DMS153 treated with DMSO at 0.1 percent for 48 hours (cell line): Measurements from ENCODE around the gene ASB11.
A peak's percentile ranks its signal among the peaks of the same experiment; 100 is the strongest.
"Not testable (repeated sequence)": the region's sequence is repeated elsewhere in the genome, so short reads cannot be mapped to it uniquely, and the experiment has no call there.

Source experiments
- DNase-seq: peaks from one replicate; lab custom pipeline; 2025; ENCODE audit not compliant: unreplicated experiment; lab: John Stamatoyannopoulos, UW

Gene ASB11

GRCh38 chrX:15310117-15310516, 5.3 kb downstream of the ASB11 start:
- peak; percentile 59 for DNase-seq

- DNase-seq: not testable (repeated sequence)
Observed at GRCh38 chrX:15305899-15306298, 9.5 kb downstream of the ASB11 start.

GRCh38 chrX:15301924-15302323, 13.5 kb downstream of the ASB11 start:
- DNase-seq: no peak

GRCh38 chrX:15299941-15300851, 15.2 kb downstream of the ASB11 start:
- no peak for DNase-seq

GRCh38 chrX:15298780-15299179, 16.7 kb downstream of the ASB11 start:
- DNase-seq: no peak

- no peak for DNase-seq
Observed at GRCh38 chrX:15298201-15298600, 17.2 kb downstream of the ASB11 start.

- no peak for DNase-seq
Observed at GRCh38 chrX:15293451-15293850, 22.0 kb downstream of the ASB11 start.

GRCh38 chrX:15292861-15293260, 22.6 kb downstream of the ASB11 start:
- DNase-seq: no peak

GRCh38 chrX:15277604-15278003, 37.8 kb downstream of the ASB11 start:
- DNase-seq: no peak

- no peak for DNase-seq
Observed at GRCh38 chrX:15274946-15275345, 40.5 kb downstream of the ASB11 start.

- DNase-seq: not testable (repeated sequence)
Observed at GRCh38 chrX:15273275-15273674, 42.2 kb downstream of the ASB11 start.

GRCh38 chrX:15271757-15272156, 43.7 kb downstream of the ASB11 start:
- no peak for DNase-seq

GRCh38 chrX:15269618-15270521, 45.6 kb downstream of the ASB11 start, which contains the start of gene ASB9:
ASB9 (minus strand) TSS chrX:15270083; CDS start chrX:15269874, 209 bp downstream.
- DNase-seq: peak; percentile 4

- DNase-seq: no peak
Observed at GRCh38 chrX:15269120-15269519, 46.3 kb downstream of the ASB11 start.

GRCh38 chrX:15254852-15255251, 60.6 kb downstream of the ASB11 start:
- no peak for DNase-seq

- no peak for DNase-seq
Observed at GRCh38 chrX:15245896-15246295, 69.5 kb downstream of the ASB11 start.

- no peak for DNase-seq
Observed at GRCh38 chrX:15244421-15244820, 71.0 kb downstream of the ASB11 start.

GRCh38 chrX:15242899-15243555, 72.4 kb downstream of the ASB11 start:
- peak; percentile 32 for DNase-seq

GRCh38 chrX:15241301-15241700, 74.1 kb downstream of the ASB11 start:
- no peak for DNase-seq

GRCh38 chrX:15240414-15240813, 75.0 kb downstream of the ASB11 start:
- no peak for DNase-seq

- DNase-seq: no peak
Observed at GRCh38 chrX:15236146-15236545, 79.3 kb downstream of the ASB11 start.
